Measurements from ENCODE around the gene KRTAP10-1.
"Not testable (repeated sequence)": the region's sequence is repeated elsewhere in the genome, so short reads cannot be mapped to it uniquely, and the experiment has no call there.

The KRTAP10-1 gene, protein sequence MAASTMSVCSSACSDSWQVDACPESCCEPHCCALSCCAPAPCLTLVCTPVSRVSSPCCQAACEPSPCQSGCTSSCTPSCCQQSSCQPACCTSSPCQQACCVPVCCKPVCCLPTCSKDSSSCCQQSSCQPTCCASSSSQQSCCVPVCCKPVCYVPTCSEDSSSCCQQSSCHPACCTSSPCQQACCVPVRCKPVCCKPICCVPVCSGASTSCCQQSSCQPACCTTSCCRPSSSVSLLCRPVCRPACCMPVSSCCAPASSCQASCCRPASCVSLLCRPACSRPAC

DNA sequence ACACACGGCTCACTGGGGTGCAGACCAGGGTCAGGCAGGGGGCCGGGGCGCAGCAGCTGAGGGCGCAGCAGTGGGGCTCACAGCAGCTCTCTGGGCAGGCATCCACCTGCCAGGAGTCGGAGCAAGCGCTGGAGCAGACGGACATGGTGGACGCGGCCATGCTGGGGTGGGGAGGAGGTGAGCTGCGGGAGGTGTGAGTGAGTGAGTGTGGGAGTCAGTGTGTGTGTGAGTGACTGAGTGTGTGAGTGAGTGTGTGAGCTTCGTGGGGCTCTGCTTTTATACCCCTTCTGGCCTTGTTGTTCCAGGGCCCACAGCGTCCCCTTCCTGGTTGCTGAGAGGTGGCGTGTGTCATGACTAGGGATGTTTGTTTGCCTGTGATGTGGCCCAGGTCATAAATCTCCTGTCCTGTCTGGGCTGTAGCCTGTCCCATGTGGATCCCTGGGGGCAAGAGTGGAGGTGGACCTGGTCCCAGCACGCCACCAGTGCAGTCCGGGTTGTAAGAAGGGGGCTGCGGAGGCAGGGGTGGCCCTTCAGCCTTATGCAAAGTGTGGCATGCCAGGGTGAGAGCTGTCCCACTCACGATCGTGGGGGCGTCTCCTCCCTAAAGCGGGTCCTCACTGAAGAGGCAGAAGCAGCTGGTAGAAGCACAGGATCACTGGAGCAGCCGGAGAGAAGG lies at the start of gene KRTAP10-1:
Gene KRTAP10-1, minus strand, starts transcription at position 205 of the 676 bp plus-strand sequence. Its CDS starts 45 bp downstream, at position 160.
- no peaks in the 10 kb centered on the region for H3K4me1 Mint-ChIP-seq
- H3K36me3 Mint-ChIP-seq: no peaks in the 10 kb centered on the region
- no peak within 1 kb of the TSS for H3K27ac Mint-ChIP-seq
- peaks cover 26 to 30% of the 10 kb centered on the region in 2 donors for H3K27me3 Mint-ChIP-seq
- H3K4me3 Mint-ChIP-seq: no peak within 1 kb of the TSS
- DNase-seq (no peak), ATAC-seq (replicated peaks) (no peak)
- H3K9me3 Mint-ChIP-seq: peaks cover 0 to 1% of the 10 kb centered on the region in 2 donors

DNA sequence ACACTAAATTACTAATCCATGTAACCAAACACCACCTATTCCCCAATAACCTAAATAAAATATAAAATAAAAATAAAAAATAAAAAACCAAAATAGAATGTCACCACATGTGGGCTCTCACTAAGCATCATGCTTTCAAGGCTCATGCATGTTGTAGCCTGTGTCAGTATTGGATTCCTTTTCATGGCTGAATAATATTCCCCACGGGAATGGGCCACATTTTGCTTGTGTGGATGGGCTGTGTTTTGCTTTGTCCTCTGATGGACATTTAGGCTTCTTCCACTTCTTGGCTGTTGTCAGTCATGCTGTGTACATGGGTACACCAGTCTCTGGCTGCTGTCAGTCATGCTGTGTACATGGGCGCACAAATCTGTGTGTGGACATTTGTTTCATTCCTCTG lies 49.1 kb upstream of the KRTAP10-1 start:
- Mint-ChIP-seq H3K4me1 (no peaks in the 10 kb centered on the region), H3K27ac (no peak overlapping the region)
- ATAC-seq (replicated peaks): no peak

DNA sequence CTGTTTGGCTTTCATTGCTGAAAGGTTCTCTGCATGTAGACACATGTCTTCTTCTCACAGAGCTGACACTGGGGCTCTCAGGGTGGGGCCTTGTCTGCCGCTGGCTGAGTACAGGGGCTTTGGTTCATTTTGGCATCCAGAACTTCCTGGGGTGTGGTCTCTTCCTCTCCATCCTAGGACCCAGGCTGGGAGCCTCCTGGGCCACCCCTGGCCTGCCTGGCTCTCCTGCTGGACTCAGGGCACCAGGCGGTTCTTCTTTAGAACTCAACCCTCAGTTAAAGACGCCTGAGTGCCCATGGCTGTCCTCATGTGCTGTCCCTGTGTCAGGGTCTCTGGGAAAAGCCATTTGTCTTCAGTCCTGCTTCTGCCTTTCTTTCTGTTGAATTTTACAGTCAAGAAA lies 45.9 kb upstream of the KRTAP10-1 start:
- peaks cover 49 to 65% of the 10 kb centered on the region in 2 donors for H3K27me3 Mint-ChIP-seq
- H3K36me3 Mint-ChIP-seq: peaks cover 3 to 7% of the 10 kb centered on the region in 2 donors
- peaks cover 12 to 23% of the 10 kb centered on the region in 2 donors for H3K9me3 Mint-ChIP-seq
- DNase-seq: no peak
- ATAC-seq (replicated peaks): no peak
- no peaks in the 10 kb centered on the region for H3K4me1 Mint-ChIP-seq
- no peak overlapping the region for H3K4me3 Mint-ChIP-seq
- H3K27ac Mint-ChIP-seq: no peak overlapping the region

More for the DNA sequence above, 49.1 kb upstream of the KRTAP10-1 start:
- Mint-ChIP-seq H3K36me3 (no peaks in the 10 kb centered on the region), H3K9me3 (no peaks in the 10 kb centered on the region), H3K27me3 (peaks cover 50 to 61% of the 10 kb centered on the region in 2 donors), H3K4me3 (no peak overlapping the region)
- no peak for DNase-seq

DNA sequence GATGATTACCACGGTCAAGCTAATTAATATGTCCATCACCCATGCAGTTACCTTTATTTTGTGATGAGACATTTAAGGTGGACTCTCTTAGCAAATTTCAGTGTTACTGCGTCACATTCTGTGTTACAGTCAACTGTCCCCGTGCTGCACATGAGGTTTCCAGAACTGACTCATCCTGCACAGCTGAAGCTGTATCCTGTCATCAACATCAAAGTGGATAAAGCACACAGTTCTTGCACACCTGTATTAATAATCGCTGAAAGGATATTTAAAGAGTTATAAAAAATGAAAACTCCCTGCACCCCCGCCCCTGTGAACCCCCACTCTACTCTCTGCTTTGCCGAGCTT lies 43.8 kb upstream of the KRTAP10-1 start:
- no peak for ATAC-seq (replicated peaks)
- peaks cover 53 to 62% of the 10 kb centered on the region in 2 donors for H3K27me3 Mint-ChIP-seq
- H3K4me3 Mint-ChIP-seq: no peak overlapping the region
- H3K9me3 Mint-ChIP-seq: peaks cover 25 to 32% of the 10 kb centered on the region in 2 donors
- peaks cover 0 to 3% of the 10 kb centered on the region in 2 donors for H3K4me1 Mint-ChIP-seq
- no peak for DNase-seq
- H3K36me3 Mint-ChIP-seq: peaks cover 10 to 21% of the 10 kb centered on the region in 2 donors
- no peak overlapping the region for H3K27ac Mint-ChIP-seq

DNA sequence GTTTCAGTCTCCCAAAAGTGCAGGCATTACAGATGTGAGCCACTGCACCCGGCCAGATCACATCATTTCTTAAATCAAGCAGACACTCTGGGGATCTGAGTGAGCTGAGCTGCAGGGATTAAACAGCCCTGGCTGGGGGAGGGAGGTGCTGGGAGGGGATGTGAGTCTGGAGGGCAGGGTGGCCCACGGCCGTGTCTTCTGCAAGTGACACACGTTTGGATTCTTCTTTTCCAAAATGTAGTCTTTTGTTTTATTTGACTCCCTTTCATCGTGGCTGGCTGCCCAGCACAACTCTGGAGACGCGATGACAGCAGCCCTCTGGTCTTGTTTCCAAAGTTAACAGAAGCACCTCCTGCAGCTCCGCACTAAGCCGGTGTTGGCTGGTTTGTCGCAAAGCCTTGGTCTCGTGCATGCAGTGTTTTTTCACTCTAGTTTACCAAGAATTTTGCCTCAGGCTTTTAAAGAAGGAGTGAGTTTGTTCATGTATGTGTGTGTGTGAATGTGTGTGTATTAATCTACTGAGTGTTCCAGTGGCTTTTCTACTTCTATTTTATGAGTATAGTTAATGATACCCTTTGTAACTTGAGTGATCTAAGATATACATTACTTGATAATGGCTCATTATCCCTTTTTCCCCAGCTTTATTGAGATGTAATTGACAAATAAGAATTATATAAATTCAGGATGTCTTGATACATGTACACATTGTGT lies 43.2 kb upstream of the KRTAP10-1 start:
- DNase-seq (no peak), ATAC-seq (replicated peaks) (no peak)
- H3K27me3 Mint-ChIP-seq: peaks cover 55 to 63% of the 10 kb centered on the region in 2 donors
- H3K4me3 Mint-ChIP-seq: no peak overlapping the region
- H3K9me3 Mint-ChIP-seq: peaks cover 27 to 32% of the 10 kb centered on the region in 2 donors
- H3K4me1 Mint-ChIP-seq: peaks cover 0 to 3% of the 10 kb centered on the region in 2 donors
- no peak overlapping the region for H3K27ac Mint-ChIP-seq
- H3K36me3 Mint-ChIP-seq: peaks cover 10 to 21% of the 10 kb centered on the region in 2 donors

DNA sequence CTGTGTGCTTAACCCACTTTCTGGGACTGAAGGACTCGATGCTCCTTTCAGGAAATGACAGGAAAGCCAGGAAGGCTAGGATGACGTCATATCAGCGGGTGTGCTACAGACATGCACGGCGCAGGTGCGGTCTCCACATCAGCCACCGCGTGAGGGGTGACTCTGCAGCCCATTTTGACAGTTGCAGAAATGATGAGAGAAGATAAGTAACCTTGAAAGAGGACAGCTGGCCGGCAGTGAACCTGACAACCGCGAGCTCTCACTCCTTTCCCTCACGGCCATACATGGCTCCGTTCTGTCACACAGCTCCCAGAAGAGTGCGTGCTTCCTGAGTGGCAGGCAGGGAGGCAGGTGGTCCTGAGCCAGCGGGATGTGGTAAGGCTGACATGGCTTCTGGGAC lies 42.1 kb upstream of the KRTAP10-1 start:
- no peak overlapping the region for H3K4me3 Mint-ChIP-seq
- H3K9me3 Mint-ChIP-seq: peaks cover 36 to 41% of the 10 kb centered on the region in 2 donors
- no peak overlapping the region for H3K27ac Mint-ChIP-seq
- peaks cover 12 to 25% of the 10 kb centered on the region in 2 donors for H3K36me3 Mint-ChIP-seq
- no peak for ATAC-seq (replicated peaks)
- H3K4me1 Mint-ChIP-seq: peaks cover 0 to 3% of the 10 kb centered on the region in 2 donors
- H3K27me3 Mint-ChIP-seq: peaks cover 53 to 59% of the 10 kb centered on the region in 2 donors
- DNase-seq: no peak

DNA sequence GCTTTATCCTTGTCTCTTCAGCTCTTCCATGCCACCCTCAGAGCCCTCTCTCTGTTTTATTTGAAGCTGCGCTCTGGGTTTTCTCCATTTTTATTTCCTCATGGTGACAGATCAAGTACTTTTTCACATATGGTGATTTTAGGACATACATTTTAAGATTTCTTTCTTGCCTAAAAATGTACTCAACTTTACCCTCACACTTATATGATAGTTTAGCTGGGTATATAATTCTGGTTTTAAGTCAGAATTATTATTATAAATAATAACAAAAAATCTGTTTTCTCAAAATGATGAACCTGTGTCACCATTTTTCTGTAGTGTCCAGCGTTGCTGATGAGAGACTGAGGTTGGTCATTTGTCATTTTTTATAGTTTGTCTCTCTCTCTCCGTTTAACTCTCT lies 41.2 kb upstream of the KRTAP10-1 start:
- peaks cover 0 to 3% of the 10 kb centered on the region in 2 donors for H3K4me1 Mint-ChIP-seq
- H3K27ac Mint-ChIP-seq: no peak overlapping the region
- peaks cover 12 to 25% of the 10 kb centered on the region in 2 donors for H3K36me3 Mint-ChIP-seq
- DNase-seq (no peak), ATAC-seq (replicated peaks) (no peak)
- H3K9me3 Mint-ChIP-seq: peaks cover 38 to 41% of the 10 kb centered on the region in 2 donors
- H3K4me3 Mint-ChIP-seq: no peak overlapping the region
- peaks cover 44 to 50% of the 10 kb centered on the region in 2 donors for H3K27me3 Mint-ChIP-seq

DNA sequence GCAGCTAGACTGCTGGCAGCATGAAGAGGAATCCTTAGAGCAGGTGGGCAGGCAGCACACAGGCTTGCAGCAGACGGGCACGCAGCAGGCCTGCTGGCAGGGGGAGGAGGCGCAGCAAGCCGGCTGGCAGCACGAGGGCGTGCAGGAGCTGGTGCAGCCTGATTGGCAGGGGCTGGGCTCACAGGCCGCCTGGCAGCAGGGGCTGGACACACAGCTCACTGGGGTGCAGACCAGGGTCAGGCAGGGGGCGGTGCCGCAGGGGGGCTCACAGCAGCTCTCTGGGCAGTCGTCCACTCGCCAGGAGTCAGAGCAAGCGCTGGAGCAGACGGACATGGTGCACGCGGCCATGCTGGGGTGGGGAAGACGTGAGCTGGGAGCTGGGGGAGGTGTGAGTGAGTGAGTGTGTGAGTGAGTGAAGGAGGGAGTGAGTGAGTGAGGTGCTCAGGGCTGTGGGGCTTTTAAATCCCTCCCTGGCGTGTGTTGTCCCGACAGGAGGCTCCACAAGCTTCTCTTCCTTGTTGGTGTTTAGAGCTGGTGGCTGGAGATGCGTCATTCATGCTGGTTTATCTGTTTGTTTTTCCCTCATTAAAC lies 40.3 kb upstream of the KRTAP10-1 start, which contains the start of gene KRTAP10-5:
Gene KRTAP10-5, minus strand, starts transcription at position 374 of the 591 bp plus-strand sequence. Its CDS starts 26 bp downstream, at position 348.
- not testable (repeated sequence) for H3K27ac Mint-ChIP-seq; H3K4me1 Mint-ChIP-seq; ATAC-seq (replicated peaks); DNase-seq; H3K4me3 Mint-ChIP-seq
- peaks cover 15 to 25% of the 10 kb centered on the region in 2 donors for H3K36me3 Mint-ChIP-seq
- H3K9me3 Mint-ChIP-seq: peaks cover 40 to 41% of the 10 kb centered on the region in 2 donors
- H3K27me3 Mint-ChIP-seq: peaks cover 40 to 46% of the 10 kb centered on the region in 2 donors

DNA sequence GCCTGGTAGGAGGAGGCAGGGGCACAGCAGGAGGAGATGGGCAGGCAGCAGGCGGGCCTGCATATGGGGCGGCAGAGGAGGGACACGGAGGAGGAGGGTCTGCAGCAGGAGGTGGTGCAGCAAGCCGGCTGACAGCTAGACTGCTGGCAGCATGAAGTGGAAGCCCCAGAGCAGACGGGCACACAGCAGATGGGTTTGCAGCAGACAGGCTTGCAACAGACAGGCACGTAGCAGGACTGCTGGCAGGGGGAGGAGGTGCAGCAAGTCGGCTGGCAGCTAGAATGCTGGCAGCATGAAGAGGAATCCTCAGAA lies 39.8 kb upstream of the KRTAP10-1 start:
- peaks cover 42 to 45% of the 10 kb centered on the region in 2 donors for H3K27me3 Mint-ChIP-seq
- H3K4me1 Mint-ChIP-seq: peaks cover 3% of the 10 kb centered on the region in 2 donors
- H3K27ac Mint-ChIP-seq: no peak overlapping the region
- H3K4me3 Mint-ChIP-seq: no peak overlapping the region
- H3K9me3 Mint-ChIP-seq: peaks cover 40 to 41% of the 10 kb centered on the region in 2 donors
- no peak for DNase-seq
- H3K36me3 Mint-ChIP-seq: peaks cover 15 to 25% of the 10 kb centered on the region in 2 donors
- ATAC-seq (replicated peaks): no peak

DNA sequence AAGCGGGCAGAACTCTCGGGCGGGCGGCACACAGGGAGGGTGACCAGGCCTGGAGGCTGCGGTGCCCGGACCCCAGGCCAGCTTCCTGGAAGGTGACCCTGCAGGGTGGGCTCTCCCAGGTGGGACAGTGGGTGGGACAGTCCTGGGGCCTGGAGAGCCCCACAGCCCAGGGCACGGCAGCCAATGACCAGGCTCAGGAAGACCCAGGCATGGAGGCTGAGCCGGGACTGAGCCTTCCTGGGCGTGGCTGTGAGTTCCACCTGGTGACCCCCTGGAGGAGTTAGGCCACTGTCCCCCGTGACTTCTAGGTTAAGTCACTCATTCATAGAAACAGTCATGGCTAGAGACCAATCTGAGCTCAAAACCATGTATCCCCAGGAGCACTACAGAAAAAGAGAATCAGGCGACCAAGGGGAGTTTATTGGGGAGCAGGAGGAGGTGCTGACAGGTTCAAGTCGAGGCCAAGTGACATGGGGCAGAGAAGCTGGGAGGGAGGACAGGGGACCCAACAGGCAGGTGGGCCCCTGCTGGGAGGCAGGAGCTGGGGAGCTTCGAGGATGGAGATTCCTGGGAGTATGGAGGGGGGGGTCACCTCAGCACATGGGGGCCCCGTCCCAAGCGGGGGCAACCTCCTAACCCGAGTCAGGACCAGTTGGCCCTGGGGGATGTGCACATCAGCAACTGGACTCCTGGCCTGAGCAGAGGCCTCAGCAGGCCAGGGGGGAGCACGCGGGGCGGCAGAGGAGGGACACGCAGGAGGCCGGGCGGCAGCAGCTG lies 39.2 kb upstream of the KRTAP10-1 start:
- peaks cover 3 to 5% of the 10 kb centered on the region in 2 donors for H3K4me1 Mint-ChIP-seq
- peaks cover 40 to 41% of the 10 kb centered on the region in 2 donors for H3K9me3 Mint-ChIP-seq
- peaks cover 43 to 46% of the 10 kb centered on the region in 2 donors for H3K27me3 Mint-ChIP-seq
- no peak overlapping the region for H3K27ac Mint-ChIP-seq
- ATAC-seq (replicated peaks) (no peak), DNase-seq (no peak)
- H3K36me3 Mint-ChIP-seq: peaks cover 15 to 25% of the 10 kb centered on the region in 2 donors
- no peak overlapping the region for H3K4me3 Mint-ChIP-seq

DNA sequence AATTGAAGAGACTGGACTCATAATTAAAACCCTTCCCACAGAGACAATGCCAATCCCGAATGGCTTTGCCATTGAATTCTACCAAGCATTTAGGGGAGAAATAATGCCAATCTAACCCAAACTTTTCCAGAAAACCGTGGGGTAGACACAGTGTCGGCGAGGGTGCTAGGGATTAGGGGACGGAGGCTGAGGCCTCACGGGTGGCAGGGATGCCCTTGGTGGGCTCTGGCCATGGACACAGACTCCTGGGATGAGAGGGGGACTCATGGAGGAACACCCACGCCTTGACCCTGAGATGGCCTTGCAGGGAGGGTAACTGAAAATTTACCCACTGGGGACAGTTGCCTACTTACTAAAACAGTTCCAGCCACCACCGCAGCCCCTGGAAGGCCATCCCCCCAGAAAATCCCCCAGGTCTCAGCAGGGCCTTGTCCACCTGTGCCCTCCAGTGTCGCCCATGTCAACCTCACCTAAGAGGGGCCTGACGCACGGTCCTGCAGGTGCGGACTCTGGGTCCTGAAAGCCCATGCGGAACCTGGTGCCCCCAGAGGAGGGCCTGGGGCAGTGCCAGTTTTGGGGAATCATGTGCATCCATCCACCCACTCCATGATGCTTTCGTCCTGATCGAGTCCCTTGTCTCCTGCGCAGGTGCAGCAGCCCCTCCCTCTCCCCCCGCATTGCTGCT lies 38.5 kb upstream of the KRTAP10-1 start:
- DNase-seq (no peak), ATAC-seq (replicated peaks) (no peak)
- peaks cover 15 to 25% of the 10 kb centered on the region in 2 donors for H3K36me3 Mint-ChIP-seq
- no peak overlapping the region for H3K4me3 Mint-ChIP-seq
- H3K27ac Mint-ChIP-seq: no peak overlapping the region
- H3K4me1 Mint-ChIP-seq: peaks cover 3 to 5% of the 10 kb centered on the region in 2 donors
- peaks cover 40 to 41% of the 10 kb centered on the region in 2 donors for H3K9me3 Mint-ChIP-seq
- peaks cover 42 to 48% of the 10 kb centered on the region in 2 donors for H3K27me3 Mint-ChIP-seq

DNA sequence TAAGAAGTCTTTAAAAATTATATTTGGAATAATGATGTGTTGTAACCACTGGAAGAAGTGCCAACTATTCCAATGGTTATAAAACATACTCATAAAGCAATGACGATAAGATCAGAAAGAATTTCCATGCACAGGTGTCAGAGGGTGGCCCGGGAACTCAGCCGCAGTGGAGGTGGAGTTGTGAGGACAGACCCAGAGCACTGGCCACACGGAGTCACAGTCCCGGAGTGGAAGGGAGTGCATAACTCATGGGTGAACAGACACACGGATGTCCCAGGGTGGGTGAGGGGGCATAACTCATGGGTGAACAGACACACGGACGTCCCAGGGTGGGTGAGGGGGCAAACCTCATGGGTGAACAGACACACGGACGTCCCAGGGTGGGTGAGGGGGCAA lies 36.0 kb upstream of the KRTAP10-1 start:
- no peak for ATAC-seq (replicated peaks)
- peaks cover 3 to 5% of the 10 kb centered on the region in 2 donors for H3K4me1 Mint-ChIP-seq

More for the DNA sequence above, 36.0 kb upstream of the KRTAP10-1 start:
- H3K36me3 Mint-ChIP-seq: peaks cover 12 to 22% of the 10 kb centered on the region in 2 donors
- peaks cover 54 to 59% of the 10 kb centered on the region in 2 donors for H3K27me3 Mint-ChIP-seq
- no peak for DNase-seq
- no peak overlapping the region for H3K27ac Mint-ChIP-seq
- peaks cover 27 to 33% of the 10 kb centered on the region in 2 donors for H3K9me3 Mint-ChIP-seq
- H3K4me3 Mint-ChIP-seq: no peak overlapping the region
